ENCODE measurements around the gene RASSF8. TPM values are rescaled to one million over a fixed set of nuclear protein-coding genes. Genes with fewer than 3 reads are reported as not detected.

The RASSF8 gene
- total RNA-seq, 3 donors from 2014 or later: 3.2 to 109 (median 8.0) TPM

DNA sequence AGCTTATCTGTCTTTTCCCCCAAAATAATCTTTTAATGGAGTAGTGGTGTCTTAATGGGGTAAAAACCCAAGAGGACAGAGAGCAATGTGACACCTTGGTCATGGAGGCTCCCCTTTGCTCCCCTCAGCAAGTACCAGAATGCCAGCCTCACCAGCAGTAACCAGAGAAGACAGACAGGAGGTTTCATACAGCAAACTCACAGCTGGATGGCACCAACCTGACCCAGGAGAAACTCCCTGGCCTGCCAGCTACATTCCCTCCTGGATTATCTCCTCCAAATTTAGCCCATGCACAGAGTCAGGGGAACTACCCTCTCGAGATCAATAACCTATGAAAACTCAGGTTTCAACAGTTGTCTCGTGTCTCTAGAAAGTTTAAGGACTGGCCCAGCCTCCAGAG lies 150.4 kb downstream of the RASSF8 start:
- TF ChIP-seq, protein P1, sequence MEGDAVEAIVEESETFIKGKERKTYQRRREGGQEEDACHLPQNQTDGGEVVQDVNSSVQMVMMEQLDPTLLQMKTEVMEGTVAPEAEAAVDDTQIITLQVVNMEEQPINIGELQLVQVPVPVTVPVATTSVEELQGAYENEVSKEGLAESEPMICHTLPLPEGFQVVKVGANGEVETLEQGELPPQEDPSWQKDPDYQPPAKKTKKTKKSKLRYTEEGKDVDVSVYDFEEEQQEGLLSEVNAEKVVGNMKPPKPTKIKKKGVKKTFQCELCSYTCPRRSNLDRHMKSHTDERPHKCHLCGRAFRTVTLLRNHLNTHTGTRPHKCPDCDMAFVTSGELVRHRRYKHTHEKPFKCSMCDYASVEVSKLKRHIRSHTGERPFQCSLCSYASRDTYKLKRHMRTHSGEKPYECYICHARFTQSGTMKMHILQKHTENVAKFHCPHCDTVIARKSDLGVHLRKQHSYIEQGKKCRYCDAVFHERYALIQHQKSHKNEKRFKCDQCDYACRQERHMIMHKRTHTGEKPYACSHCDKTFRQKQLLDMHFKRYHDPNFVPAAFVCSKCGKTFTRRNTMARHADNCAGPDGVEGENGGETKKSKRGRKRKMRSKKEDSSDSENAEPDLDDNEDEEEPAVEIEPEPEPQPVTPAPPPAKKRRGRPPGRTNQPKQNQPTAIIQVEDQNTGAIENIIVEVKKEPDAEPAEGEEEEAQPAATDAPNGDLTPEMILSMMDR (IDR thresholded peaks at IDR 0.05): no peak
- intact Hi-C loops (cut with DNase I, micrococcal nuclease): no loop called here
- no peak for DNase-seq

DNA sequence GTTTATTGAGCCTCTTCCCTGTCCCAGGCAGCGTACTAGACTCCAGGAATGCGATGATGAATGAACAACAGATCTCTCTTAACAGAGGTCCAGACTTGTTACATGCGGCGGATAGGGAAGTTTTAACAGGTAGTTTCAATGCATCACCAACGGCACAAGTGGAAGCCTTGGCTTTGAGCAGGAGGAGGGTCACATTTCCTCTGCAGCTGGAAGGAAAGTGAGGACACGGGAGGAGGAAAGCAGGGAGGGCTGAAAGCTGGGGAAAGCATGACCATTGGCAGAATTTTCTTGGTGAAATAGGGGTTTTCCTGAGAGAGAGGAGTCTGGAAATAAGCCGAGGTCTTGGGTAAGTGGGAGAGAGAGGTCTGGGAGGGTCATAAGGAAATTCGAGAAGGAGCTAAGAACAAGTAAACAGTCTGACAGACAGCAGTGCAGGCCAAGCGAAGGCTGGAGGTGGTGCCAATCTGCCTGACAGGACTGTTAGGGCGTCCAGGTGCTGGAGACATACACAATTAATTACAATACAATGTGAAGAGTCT lies 150.9 kb downstream of the RASSF8 start:
- intact Hi-C loops (cut with DNase I, micrococcal nuclease): no loop called here
- Histone ChIP-seq H3K4me3 (no peak overlapping the region), H3K36me3 (ENCODE audit: low read depth) (no peaks in the 10 kb centered on the region), H3K4me1 (ENCODE audit: low read depth) (peaks cover 6% of the 10 kb centered on the region), H3K9me3 (no peaks in the 10 kb centered on the region)
- DNase-seq (peak in 1 of 3 donors; percentile 17), ATAC-seq (no peak)
- TF ChIP-seq, protein P1 (IDR thresholded peaks at IDR 0.05): no peak

More for the DNA sequence above, 150.4 kb downstream of the RASSF8 start:
- Histone ChIP-seq H3K4me1 (ENCODE audit: low read depth) (peaks cover 5% of the 10 kb centered on the region), H3K4me3 (no peak overlapping the region), H3K36me3 (ENCODE audit: low read depth) (no peaks in the 10 kb centered on the region), H3K9me3 (no peaks in the 10 kb centered on the region)
- ATAC-seq: no peak

DNA sequence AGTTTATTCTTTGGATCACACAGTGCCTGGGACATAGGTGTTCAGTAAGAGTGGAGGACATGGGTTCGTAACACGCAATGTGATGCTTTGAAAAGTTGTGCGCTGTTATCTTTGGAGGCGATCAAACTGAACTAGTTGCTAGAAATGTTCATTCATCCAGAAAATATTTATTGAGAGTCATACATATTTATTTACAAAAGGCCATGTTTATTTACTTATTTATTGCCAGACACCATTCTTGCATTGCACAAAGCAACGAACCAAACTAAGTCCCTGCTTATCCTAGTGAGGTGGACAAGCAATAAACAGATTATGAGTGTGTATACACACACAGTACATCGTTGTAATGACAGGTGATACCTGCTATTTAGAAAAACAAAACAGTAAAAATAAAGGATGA lies 153.8 kb downstream of the RASSF8 start:
- TF ChIP-seq, protein P1 (IDR thresholded peaks at IDR 0.05): no peak
- H3K4me1 ChIP-seq (ENCODE audit: low read depth): peaks cover 11% of the 10 kb centered on the region
- intact Hi-C loops (cut with DNase I, micrococcal nuclease): no loop called here
- no peak overlapping the region for H3K4me3 ChIP-seq
- no peak for ATAC-seq
- no peak for DNase-seq
- H3K9me3 ChIP-seq: no peaks in the 10 kb centered on the region
- H3K36me3 ChIP-seq (ENCODE audit: low read depth): no peaks in the 10 kb centered on the region

DNA sequence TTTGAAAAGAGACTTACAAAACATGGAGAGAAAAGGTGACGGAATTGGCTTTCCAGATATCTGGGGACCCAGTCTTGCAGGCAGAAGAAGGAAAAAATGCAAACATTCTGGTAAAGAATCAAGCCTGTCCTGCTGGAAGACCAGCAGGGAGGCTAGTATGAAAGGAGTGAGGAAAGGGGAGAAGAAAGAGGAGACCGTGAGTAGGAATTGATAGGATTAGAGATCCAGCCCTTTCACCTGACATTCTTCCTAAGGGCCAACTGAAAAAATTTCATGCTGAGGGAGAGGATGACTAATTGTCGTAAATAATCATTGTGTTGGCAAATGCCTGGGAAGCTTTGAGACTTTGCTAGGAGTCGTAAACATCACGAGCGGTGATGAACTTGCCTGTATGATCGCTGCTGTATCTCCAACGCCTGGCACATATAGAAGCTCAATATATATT lies 154.2 kb downstream of the RASSF8 start:
- no peak for DNase-seq
- H3K36me3 ChIP-seq (ENCODE audit: low read depth): no peaks in the 10 kb centered on the region
- ATAC-seq: no peak
- peaks cover 11% of the 10 kb centered on the region for H3K4me1 ChIP-seq (ENCODE audit: low read depth)
- intact Hi-C loops (cut with DNase I, micrococcal nuclease): no loop called here
- H3K4me3 ChIP-seq: no peak overlapping the region
- TF ChIP-seq, protein P1 (IDR thresholded peaks at IDR 0.05): no peak
- H3K9me3 ChIP-seq: no peaks in the 10 kb centered on the region

DNA sequence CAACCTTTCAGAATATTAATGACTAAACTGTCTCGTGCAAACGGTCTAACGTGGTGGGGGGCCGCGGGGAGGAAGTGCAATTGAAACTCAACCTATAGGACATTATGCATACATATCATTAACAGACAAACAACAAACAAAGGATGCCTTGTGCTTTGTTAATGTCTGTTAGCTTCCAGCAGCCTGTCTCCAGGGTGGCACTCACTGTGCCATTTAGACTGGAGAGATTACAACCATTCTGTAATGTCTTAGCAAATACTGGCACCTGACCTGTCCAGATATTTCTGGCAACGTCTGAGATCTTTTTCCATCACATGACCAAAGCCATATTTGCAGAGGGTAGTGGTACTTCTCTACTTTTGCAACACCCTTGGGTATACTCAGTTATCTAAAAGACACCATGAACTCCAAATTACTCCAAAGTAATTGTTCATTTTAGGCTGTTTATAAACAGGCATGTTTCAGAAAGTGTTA lies 154.7 kb downstream of the RASSF8 start:
- peak in 1 of 3 donors; percentile 23 for DNase-seq
- TF ChIP-seq, protein P1 (IDR thresholded peaks at IDR 0.05): no peak
- H3K9me3 ChIP-seq: no peaks in the 10 kb centered on the region
- H3K4me1 ChIP-seq (ENCODE audit: low read depth): peaks cover 11% of the 10 kb centered on the region
- H3K4me3 ChIP-seq: no peak overlapping the region
- ATAC-seq: no peak
- intact Hi-C loops (cut with DNase I, micrococcal nuclease): no loop called here
- no peaks in the 10 kb centered on the region for H3K36me3 ChIP-seq (ENCODE audit: low read depth)
